T1000 (cell line): ENCODE results near the gene IL20RA.
"Not testable (repeated sequence)": the region's sequence is repeated elsewhere in the genome, so short reads cannot be mapped to it uniquely, and the experiment has no call there.

Source experiments
- DNase-seq: peaks from one replicate; lab custom pipeline; 2025; ENCODE audit warnings: mixed read lengths; lab: John Stamatoyannopoulos, UW

IL20RA gene

DNA sequence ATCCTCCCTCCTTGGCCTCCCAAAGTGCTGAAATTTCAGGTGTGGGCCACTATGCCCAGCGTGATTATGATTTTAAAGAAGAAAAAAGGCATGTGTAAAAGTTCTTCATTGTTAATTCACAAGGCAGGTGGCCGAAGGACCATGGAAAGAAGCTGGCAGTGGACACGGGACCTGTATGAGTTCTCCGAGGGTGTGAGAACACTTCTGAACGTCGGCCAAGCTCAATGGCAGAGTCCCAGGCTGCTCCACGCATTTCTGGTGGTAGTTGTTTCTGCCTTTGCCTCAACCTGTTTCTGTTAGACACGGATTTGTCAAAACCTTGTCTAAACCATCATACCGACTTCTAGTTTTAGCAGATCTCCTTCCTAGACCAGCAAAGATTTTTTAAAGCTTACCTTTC lies 36.6 kb downstream of the IL20RA start:
- no peak for DNase-seq

DNA sequence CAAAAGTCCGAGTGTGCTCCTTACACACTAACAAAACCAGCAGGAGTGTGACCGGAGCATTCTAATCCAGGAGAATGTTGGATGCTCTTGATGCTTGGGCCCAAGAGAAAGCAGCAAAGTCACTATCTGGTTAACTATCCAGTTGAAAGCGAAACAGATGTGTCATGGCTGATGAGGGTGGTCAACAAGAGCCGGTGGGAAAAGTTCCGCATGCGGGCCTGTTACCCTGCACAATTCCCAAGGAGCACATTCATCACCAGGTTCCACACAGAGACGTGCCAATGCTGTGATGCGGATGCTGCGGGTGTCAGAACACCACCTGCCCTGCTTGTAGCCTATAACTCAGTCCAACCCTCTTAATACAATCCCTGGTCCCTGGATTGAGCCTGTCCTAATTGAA lies 38.7 kb downstream of the IL20RA start:
- DNase-seq, result no peak

- DNase-seq, result no peak
Observed at GRCh38 chr6:137005073-137005472, 39.7 kb downstream of the IL20RA start.

DNA sequence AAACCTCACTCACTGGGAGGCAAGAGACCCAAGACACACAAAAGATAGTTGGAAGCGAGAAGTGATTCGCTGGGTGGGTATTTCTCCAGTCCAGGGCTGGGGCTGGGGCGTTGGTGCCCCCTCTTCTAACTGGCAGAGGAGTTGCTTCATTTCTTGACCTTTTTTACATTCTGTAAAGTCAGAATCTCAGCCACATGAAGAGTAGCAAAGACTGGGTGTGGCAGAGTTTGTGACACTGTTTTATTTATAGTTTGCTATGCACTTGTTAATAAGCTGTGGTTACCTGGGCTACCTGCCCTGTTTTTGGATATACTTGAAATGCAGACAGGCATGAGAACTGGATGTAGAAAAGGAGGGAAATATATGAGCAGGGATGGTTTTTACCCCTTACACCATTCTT lies 42.3 kb downstream of the IL20RA start:
- no peak for DNase-seq

- no peak for DNase-seq
Observed at GRCh38 chr6:137001977-137002302, 42.8 kb downstream of the IL20RA start.

DNA sequence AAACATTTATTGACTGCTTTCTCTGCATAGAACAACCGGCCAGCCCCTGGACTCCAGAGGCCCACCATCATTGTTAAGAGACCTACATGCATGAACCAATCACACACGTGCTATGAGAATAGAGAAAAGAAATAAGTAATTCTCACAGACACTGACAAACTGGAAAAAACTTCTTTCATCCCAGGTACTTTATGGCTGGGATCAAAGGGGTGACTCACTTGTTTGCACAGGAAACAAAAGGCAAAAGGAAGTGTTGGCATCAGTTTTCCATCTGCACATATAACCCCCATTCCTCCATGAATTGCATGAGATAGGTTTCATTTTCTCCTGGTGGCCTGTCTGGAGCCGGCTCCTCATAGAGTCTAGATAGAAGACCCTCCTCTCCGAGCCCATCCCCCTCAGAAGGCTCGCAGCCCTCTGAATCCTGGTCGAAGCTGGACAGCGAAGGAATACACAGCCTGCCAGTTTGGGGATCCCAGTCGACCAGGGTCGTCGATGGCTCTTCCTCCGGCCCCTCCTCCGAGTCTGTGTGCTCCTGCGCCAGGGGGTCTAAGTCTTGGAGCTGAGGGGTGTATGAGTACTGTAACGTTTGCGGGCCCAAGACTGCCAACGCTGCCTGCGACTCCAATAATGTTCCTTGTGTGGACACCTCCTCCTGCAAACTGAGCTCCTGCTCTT lies 43.3 kb downstream of the IL20RA start:
- DNase-seq, result no peak

DNA sequence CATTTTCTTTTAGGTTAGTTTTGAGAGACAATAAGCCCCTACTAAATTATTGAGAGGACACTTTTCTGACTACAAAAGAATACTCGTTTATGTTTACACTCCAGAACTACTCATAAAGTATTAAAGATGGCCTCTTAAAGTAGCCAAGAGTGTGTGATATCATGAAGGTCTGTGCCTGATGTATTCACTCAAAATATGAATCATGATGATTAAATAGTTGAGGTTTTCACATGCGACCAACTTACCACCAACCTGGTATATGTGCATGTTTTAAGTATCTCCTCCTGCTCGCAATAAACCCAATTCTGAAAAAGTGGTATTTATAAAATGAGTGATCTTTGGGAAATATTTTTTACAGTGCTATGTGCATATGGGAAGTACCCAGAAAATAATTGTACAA lies 43.9 kb downstream of the IL20RA start:
- no peak for DNase-seq

GRCh38 chr6:136995521-136995920 lies 49.2 kb downstream of the IL20RA start:
- DNase-seq, result no peak

- no peak for DNase-seq
Observed at GRCh38 chr6:136994782-136995181, 50.0 kb downstream of the IL20RA start.

DNA sequence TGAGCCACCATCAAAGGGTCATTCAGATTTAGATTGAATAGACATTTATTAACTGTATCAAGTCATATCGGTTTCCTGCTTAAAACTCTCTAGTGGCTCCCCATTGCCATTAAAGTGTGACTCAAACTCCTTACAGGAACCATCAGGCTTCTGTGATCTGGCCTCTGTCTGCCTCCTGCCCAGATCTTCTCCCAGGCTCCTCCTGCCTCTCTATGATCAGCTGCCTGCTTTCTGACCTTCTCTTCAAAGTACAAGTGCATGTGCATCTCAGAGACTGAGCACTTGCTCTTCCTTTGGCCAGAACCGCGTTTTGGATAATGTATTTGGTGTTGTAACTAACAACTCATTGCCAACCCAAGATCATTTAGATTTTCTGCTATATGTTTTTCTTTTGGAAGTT lies 52.7 kb downstream of the IL20RA start:
- no peak for DNase-seq

GRCh38 chr6:136991646-136992045 lies 53.1 kb downstream of the IL20RA start:
- no peak for DNase-seq

DNA sequence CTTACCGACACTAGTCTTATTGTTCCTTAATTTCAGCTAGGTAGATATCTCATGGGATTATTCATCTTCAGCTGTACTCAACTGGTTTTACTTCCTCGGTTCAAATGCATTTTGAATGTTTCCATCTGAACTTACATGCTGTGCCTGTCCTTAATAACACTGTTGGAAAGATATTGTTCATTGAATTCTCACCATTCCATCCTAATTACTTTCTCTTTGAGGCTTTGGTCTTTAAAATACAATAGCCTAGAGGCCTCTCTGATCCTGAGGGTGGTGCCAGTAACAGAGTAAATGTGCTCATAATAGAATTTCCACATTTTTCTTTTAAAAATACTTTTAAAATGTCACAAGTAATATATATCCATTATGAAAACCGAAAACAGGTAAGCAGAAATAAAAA lies 54.0 kb downstream of the IL20RA start:
- no peak for DNase-seq

- no peak for DNase-seq
Observed at GRCh38 chr6:136990242-136990578, 54.6 kb downstream of the IL20RA start.

- no peak for DNase-seq
Observed at GRCh38 chr6:136989571-136990241, 55.1 kb downstream of the IL20RA start.

DNA sequence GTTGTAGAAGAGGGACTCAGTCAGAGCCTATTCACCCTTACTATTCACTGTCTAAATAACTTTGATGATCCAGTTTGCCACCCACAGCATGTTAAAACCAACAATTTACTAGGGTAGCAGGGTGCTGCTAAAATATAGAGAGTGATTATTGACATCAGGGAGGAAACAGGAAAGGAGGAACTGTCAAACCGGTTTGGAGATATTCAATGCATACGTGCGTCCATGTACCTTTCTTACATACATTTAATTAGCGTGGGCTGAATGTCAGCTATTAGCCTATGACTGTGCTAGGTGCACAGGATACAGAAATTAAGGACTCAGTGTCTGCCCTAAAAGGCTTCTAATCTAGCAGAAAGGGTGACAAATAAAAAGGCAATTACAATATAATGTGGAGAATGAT lies 57.2 kb downstream of the IL20RA start:
- DNase-seq, result no peak

- no peak for DNase-seq
Observed at GRCh38 chr6:136985502-136985901, 59.3 kb downstream of the IL20RA start.

DNA sequence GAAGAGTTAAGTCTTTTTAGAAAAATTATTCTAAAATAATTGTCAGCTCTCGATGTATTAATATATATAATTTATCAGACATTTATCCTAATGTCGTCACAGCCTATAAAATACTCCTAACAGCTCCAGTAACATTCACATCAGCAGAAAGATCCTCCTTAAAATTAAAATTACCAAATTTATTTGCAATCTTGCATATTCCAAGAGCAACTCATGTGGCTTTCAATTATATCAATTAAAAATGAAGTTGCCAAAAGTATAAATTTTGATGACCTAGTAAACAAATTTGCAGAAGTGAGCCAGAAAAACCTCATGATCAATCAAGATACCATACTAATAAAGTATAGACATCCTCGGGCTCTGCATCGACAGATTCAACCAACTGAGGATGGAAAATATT lies 60.2 kb downstream of the IL20RA start:
- DNase-seq, result no peak

GRCh38 chr6:136983687-136984086 lies 61.1 kb downstream of the IL20RA start:
- DNase-seq, result no peak

DNA sequence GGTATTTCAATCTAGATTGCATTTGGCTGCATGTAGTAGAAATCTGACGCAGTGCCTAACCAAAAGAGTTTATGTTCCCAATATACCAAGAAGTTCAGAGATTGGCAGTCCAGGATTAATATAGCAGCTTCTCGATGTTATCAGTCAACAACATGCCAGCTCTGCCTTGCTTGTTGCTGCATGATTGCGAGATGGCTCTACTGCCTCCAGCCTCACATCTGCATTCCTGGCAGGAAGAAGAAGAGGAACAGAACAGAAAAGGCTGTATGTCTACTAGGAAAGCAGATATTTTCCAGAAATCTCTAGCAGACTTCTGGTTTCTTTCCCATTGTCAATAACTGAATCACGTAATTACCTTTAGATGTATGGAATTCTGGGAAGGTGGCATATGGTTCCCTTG lies 61.8 kb downstream of the IL20RA start:
- DNase-seq, result no peak

- DNase-seq, result no peak
Observed at GRCh38 chr6:136980070-136980469, 64.7 kb downstream of the IL20RA start.

DNA sequence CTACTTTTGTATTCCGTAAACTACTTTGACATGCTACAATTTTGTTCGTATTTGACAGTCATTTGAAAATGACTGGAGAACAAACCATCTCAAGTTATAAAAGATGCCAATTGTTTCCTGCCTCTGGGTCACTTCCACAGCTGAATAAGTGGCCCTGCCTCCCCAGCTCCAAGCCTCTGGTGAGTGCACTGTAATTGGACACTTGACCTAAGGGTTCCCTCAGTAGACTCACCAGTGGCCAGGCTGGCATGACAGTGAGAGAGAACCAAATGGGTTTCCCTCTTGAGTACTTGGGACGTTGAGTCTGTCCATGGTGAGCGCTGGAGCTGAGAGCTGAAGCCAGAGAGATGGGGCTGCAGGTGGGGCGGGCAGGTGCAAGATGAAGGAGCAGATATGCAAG lies 65.6 kb downstream of the IL20RA start:
- DNase-seq, result no peak

DNA sequence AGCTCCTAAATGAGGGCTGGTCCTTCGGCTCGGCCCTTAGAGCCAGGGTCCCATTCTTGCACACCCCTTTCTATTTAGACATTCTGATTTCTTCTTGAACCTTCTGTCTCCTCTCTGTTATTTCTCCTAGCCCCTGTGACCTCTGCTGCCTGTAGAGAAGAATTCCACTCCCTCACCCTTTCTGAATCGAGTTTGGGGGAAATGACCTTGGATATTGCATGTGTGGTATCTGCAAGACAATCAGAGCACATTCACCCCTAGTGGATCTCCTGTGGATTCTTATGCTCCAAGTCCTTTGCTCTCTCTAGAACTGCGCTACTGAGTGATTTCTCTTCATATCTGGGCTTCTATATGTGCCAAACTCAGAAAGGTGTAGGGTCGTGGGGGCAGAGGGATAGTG lies 67.7 kb downstream of the IL20RA start:
- DNase-seq, result no peak

- DNase-seq, result no peak
Observed at GRCh38 chr6:136975089-136975715, 69.6 kb downstream of the IL20RA start.

GRCh38 chr6:136973781-136974180 lies 71.0 kb downstream of the IL20RA start:
- not testable (repeated sequence) for DNase-seq
